ENCODE measurements around the gene OSBPL2. TPM values are rescaled to one million over a fixed set of nuclear protein-coding genes. Genes with fewer than 3 reads are reported as not detected.

Gene OSBPL2
- total RNA-seq, 1 donor from 2014 or later, result 51.3 TPM

DNA sequence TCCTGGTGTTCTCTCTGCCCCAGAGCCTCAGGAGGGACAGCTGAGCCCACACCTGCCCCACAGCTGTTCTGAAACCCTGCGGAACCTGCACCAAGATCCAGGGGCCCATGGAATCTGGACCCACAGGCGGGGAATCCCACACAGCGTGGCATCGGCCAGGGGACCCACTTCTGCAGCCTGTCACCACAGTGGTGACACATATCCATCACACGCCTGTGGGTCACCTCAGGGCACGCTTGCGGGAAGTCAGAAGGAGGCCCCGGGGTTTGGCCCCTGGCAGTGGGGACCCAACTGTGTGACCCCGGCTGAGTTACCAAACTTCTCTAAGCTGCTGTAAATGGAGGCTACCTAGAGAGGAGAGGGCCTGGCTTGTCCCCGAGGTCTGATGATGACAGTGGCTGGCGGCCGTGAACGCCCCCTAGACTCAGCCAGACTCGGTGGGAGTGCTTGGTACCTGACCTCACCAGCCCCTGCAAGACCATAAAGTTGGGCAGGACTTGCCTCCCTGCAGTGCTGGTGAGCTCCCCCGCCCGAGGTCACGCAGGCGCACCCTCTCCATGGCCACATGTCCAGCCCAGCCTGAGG is 16.0 kb upstream of the OSBPL2 start:
- DNase-seq (ENCODE audit: extremely low spot score in 2 of 2), result no peak
- Histone ChIP-seq H3K9me3 (no peaks in the 10 kb centered on the region), H3K27ac (no peak overlapping the region), H3K4me1 (peaks cover 22% of the 10 kb centered on the region), H3K36me3 (no peaks in the 10 kb centered on the region), H3K27me3 (peaks cover 11% of the 10 kb centered on the region), H3K4me3 (no peak overlapping the region)
- TF ChIP-seq POLR2AphosphoS5 (IDR thresholded peaks at IDR 0.05; ENCODE audit: insufficient read depth in 1 of 2, low read depth in 1 of 2) (no peak), POLR2A (IDR thresholded peaks at IDR 0.05) (no peak)
- TF ChIP-seq, protein P1, sequence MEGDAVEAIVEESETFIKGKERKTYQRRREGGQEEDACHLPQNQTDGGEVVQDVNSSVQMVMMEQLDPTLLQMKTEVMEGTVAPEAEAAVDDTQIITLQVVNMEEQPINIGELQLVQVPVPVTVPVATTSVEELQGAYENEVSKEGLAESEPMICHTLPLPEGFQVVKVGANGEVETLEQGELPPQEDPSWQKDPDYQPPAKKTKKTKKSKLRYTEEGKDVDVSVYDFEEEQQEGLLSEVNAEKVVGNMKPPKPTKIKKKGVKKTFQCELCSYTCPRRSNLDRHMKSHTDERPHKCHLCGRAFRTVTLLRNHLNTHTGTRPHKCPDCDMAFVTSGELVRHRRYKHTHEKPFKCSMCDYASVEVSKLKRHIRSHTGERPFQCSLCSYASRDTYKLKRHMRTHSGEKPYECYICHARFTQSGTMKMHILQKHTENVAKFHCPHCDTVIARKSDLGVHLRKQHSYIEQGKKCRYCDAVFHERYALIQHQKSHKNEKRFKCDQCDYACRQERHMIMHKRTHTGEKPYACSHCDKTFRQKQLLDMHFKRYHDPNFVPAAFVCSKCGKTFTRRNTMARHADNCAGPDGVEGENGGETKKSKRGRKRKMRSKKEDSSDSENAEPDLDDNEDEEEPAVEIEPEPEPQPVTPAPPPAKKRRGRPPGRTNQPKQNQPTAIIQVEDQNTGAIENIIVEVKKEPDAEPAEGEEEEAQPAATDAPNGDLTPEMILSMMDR (IDR thresholded peaks at IDR 0.05), result no peak
- intact Hi-C loops (cut with DNase I), result no loop called here

DNA sequence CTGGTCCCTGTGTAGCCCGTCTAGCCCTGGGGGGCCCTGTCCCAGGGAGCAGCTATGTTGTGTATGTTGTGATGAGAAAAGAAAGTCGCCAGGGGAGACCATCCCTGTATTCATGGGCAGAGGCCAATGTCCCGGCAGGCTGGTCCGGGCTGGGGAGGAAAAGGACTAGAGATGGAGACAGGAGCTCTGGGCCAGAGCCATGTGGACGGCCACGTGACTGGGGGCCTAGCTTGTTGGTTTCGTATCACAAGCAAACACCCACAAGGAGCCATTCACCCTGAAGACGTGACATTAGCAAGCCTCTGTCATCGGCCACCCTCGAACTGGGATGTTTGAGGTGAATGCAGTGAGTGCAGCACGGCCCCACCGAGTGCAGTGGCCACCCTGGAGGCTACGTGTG is 15.3 kb upstream of the OSBPL2 start:
- Histone ChIP-seq H3K4me3 (no peak overlapping the region), H3K27ac (no peak overlapping the region), H3K36me3 (no peaks in the 10 kb centered on the region), H3K4me1 (peaks cover 22% of the 10 kb centered on the region), H3K27me3 (peaks cover 11% of the 10 kb centered on the region), H3K9me3 (no peaks in the 10 kb centered on the region)
- intact Hi-C loops (cut with DNase I), result no loop called here
- DNase-seq (ENCODE audit: extremely low spot score in 2 of 2), result no peak
- TF ChIP-seq, protein P1 (IDR thresholded peaks at IDR 0.05), result no peak
- TF ChIP-seq POLR2A (IDR thresholded peaks at IDR 0.05) (no peak), POLR2AphosphoS5 (IDR thresholded peaks at IDR 0.05; ENCODE audit: insufficient read depth in 1 of 2, low read depth in 1 of 2) (no peak)

DNA sequence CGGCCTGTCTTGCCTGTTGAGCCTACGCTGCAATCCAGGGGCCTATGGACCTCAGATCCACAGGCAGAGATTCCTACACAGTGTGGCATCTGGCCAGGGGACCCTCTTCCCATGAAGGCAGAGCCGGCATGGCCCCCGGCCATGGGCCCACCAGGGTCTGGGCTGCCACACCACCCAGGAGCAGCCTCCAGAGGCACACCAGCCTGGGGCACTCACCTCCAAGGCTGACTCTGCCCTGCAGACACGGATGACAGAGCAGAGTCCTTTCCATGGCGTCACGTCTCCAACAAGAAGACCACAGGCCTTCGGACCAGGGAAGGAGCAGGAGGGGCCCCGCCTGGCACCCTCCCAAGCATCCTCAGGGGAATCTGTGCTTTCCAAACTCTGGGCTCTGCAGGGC is 14.8 kb upstream of the OSBPL2 start:
- Histone ChIP-seq H3K27me3 (peaks cover 11% of the 10 kb centered on the region), H3K4me1 (peaks cover 22% of the 10 kb centered on the region), H3K9me3 (no peaks in the 10 kb centered on the region), H3K4me3 (no peak overlapping the region), H3K27ac (no peak overlapping the region), H3K36me3 (no peaks in the 10 kb centered on the region)
- no peak for DNase-seq (ENCODE audit: extremely low spot score in 2 of 2)
- TF ChIP-seq, protein P1 (IDR thresholded peaks at IDR 0.05), result no peak
- TF ChIP-seq POLR2AphosphoS5 (IDR thresholded peaks at IDR 0.05; ENCODE audit: insufficient read depth in 1 of 2, low read depth in 1 of 2) (no peak), POLR2A (IDR thresholded peaks at IDR 0.05) (no peak)
- intact Hi-C loops (cut with DNase I), result no loop called here

DNA sequence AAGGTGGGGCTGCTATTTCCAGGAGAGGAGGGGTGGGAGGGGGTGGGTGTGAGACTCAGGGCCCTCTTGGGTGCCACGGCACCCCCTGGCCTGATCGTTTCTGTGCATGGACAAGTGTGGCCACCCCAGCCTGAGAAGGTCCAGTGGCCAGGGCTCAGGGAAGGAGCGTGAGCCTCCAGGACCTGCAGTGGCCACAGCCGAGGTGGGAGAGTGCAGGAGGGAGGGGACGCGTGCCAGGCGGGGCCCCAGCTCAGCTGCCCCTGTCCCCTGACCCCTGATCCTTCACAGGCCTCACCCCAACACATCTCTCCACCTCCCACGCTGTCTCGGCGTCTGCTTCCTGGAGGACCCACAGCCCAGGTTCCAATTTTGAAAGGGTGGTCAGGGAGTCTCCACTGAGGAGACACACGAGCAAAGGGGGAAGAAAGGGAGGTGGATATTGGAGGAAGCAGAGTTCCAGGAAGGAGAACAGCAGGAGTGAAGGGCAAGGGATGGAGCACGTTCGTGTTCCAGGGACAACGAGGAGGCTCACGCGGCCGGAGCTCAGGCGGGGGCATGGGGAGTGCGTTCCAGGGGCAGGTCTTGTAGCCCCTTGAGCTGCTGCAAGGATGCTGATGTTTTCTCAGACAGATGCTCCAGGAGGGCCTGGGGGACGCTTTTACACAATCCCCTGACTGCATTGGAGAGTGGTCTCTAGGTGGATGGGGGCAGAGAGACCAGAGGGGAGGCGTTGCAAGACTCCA is 14.0 kb upstream of the OSBPL2 start:
- Histone ChIP-seq H3K4me3 (no peak overlapping the region), H3K27ac (no peak overlapping the region), H3K27me3 (peaks cover 7% of the 10 kb centered on the region), H3K9me3 (no peaks in the 10 kb centered on the region), H3K36me3 (no peaks in the 10 kb centered on the region), H3K4me1 (peaks cover 16% of the 10 kb centered on the region)
- no peak for DNase-seq (ENCODE audit: extremely low spot score in 2 of 2)
- TF ChIP-seq POLR2A (IDR thresholded peaks at IDR 0.05), result no peak
- TF ChIP-seq, protein P1 (IDR thresholded peaks at IDR 0.05), result no peak
- no peak for TF ChIP-seq POLR2AphosphoS5 (IDR thresholded peaks at IDR 0.05; ENCODE audit: insufficient read depth in 1 of 2, low read depth in 1 of 2)
- intact Hi-C loops (cut with DNase I), result no loop called here

DNA sequence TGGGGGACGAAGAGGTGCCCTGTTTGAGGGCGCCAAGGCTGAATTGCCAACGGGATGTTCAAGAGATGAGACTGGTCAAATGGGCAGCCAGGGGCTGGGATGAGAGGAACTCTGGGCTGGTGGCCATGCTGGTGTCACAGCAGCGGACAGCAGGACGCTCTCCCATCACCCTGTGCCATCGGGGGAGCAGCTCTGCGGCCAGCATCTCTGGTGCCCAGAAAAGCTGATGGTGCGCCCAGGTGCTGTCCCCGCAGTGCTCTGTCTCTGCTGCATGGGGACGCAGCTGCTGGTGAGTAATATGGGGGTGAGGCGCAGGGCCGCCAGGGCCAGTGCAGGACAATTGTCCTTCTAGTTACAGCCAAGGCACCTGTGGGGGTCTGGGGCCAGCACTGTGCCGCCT is 13.3 kb upstream of the OSBPL2 start:
- Histone ChIP-seq H3K4me1 (peaks cover 13% of the 10 kb centered on the region), H3K4me3 (no peak overlapping the region), H3K36me3 (no peaks in the 10 kb centered on the region), H3K27me3 (peaks cover 6% of the 10 kb centered on the region), H3K27ac (no peak overlapping the region), H3K9me3 (no peaks in the 10 kb centered on the region)
- intact Hi-C loops (cut with DNase I), result no loop called here
- TF ChIP-seq, protein P1 (IDR thresholded peaks at IDR 0.05), result no peak
- no peak for TF ChIP-seq POLR2AphosphoS5 (IDR thresholded peaks at IDR 0.05; ENCODE audit: insufficient read depth in 1 of 2, low read depth in 1 of 2)
- TF ChIP-seq POLR2A (IDR thresholded peaks at IDR 0.05), result no peak
- no peak for DNase-seq (ENCODE audit: extremely low spot score in 2 of 2)

Data from vagina (tissue), 2 donors.